Measurements from ENCODE around the gene FBLIM1. TPM values are rescaled to one million over a fixed set of nuclear protein-coding genes. Genes with fewer than 3 reads are reported as not detected.

The FBLIM1 gene
- total RNA-seq, 1 experiment from 2014 or later = 78.3 TPM

DNA sequence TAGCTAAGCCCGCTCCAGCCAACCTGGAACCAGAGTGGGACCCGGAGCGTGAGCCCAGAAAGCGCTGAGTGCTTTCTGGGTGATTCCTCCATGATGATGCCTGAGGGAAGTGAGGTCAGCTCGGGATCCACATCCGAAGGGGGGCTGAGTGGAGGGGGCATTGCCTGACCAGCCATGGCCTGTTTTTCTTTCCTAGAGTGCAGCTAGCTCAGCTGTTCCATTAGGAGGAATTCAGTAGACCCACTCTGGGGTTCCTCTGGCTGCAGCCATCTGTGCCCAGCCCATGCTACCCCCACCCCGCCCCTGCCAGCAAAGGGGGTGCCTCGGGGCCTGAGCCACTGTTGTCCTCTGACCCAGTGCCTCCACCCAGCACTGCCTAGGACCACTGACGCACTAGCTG lies 32.1 kb upstream of the FBLIM1 start (continued):
- TF ChIP-seq, protein P1, sequence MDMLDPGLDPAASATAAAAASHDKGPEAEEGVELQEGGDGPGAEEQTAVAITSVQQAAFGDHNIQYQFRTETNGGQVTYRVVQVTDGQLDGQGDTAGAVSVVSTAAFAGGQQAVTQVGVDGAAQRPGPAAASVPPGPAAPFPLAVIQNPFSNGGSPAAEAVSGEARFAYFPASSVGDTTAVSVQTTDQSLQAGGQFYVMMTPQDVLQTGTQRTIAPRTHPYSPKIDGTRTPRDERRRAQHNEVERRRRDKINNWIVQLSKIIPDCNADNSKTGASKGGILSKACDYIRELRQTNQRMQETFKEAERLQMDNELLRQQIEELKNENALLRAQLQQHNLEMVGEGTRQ (CRISPR knock-in tag; IDR thresholded peaks at IDR 0.05) = no peak
- TF ChIP-seq, protein P2, sequence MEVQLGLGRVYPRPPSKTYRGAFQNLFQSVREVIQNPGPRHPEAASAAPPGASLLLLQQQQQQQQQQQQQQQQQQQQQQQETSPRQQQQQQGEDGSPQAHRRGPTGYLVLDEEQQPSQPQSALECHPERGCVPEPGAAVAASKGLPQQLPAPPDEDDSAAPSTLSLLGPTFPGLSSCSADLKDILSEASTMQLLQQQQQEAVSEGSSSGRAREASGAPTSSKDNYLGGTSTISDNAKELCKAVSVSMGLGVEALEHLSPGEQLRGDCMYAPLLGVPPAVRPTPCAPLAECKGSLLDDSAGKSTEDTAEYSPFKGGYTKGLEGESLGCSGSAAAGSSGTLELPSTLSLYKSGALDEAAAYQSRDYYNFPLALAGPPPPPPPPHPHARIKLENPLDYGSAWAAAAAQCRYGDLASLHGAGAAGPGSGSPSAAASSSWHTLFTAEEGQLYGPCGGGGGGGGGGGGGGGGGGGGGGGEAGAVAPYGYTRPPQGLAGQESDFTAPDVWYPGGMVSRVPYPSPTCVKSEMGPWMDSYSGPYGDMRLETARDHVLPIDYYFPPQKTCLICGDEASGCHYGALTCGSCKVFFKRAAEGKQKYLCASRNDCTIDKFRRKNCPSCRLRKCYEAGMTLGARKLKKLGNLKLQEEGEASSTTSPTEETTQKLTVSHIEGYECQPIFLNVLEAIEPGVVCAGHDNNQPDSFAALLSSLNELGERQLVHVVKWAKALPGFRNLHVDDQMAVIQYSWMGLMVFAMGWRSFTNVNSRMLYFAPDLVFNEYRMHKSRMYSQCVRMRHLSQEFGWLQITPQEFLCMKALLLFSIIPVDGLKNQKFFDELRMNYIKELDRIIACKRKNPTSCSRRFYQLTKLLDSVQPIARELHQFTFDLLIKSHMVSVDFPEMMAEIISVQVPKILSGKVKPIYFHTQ (CRISPR knock-in tag; IDR thresholded peaks at IDR 0.05) = no peak
- no peak for TF ChIP-seq NR2C2 (CRISPR knock-in tag; IDR thresholded peaks at IDR 0.05)
- no peak for TF ChIP-seq SOX15 (CRISPR knock-in tag; IDR thresholded peaks at IDR 0.05)
- TF ChIP-seq, protein P3, sequence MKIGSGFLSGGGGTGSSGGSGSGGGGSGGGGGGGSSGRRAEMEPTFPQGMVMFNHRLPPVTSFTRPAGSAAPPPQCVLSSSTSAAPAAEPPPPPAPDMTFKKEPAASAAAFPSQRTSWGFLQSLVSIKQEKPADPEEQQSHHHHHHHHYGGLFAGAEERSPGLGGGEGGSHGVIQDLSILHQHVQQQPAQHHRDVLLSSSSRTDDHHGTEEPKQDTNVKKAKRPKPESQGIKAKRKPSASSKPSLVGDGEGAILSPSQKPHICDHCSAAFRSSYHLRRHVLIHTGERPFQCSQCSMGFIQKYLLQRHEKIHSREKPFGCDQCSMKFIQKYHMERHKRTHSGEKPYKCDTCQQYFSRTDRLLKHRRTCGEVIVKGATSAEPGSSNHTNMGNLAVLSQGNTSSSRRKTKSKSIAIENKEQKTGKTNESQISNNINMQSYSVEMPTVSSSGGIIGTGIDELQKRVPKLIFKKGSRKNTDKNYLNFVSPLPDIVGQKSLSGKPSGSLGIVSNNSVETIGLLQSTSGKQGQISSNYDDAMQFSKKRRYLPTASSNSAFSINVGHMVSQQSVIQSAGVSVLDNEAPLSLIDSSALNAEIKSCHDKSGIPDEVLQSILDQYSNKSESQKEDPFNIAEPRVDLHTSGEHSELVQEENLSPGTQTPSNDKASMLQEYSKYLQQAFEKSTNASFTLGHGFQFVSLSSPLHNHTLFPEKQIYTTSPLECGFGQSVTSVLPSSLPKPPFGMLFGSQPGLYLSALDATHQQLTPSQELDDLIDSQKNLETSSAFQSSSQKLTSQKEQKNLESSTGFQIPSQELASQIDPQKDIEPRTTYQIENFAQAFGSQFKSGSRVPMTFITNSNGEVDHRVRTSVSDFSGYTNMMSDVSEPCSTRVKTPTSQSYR (CRISPR knock-in tag; IDR thresholded peaks at IDR 0.05) = no peak
- no peak for TF ChIP-seq RORB (CRISPR knock-in tag; IDR thresholded peaks at IDR 0.05)
- TF ChIP-seq ZNF121 (CRISPR knock-in tag; IDR thresholded peaks at IDR 0.05) = no peak

DNA sequence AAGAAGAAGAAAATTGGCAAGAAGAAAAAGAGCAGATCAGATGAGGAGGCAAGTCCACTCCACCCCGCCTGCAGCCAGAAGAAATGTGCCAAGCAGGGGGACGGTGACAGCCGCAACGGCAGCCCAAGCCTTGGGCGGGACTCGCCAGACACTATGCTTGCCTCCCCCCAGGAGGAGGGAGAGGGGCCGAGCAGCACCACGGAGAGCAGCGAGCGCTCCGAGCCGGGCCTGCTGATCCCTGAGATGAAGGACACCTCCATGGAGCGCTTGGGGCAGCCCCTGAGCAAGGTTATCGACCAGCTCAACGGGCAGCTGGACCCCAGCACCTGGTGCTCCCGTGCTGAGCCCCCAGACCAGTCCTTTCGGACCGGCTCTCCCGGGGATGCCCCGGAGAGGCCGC lies 31.6 kb upstream of the FBLIM1 start:
- no peaks in the 10 kb centered on the region for H3K4me1 Mint-ChIP-seq
- POLR2A ChIA-PET = interaction anchor here (0.6 kb wide), 1 partner anchor 153 kb away, joined by 3 read pairs; no protein-coding TSS in a partner anchor
- no peak overlapping the region for H3K4me3 Mint-ChIP-seq
- ATAC-seq (0 out of 2 replicates have a peak, but pooled peaks have one; percentile 22), DNase-seq (ENCODE audit: low spot score) (no peak)
- no peaks in the 10 kb centered on the region for H3K27me3 Mint-ChIP-seq (ENCODE audit: low read depth)
- TF ChIP-seq ELF4 (CRISPR knock-in tag; IDR thresholded peaks at IDR 0.05; ENCODE audit: low read depth) (no peak), ZNF416 (CRISPR knock-in tag; IDR thresholded peaks at IDR 0.05) (no peak), SP1 (CRISPR knock-in tag; conservative IDR thresholded peaks at IDR 0.05) (no peak), ZNF423 (CRISPR knock-in tag; IDR thresholded peaks at IDR 0.05) (no peak), IRF2 (CRISPR knock-in tag; IDR thresholded peaks at IDR 0.05; ENCODE audit: borderline replicate concordance, low read depth) (no peak), EMX1 (CRISPR knock-in tag; IDR thresholded peaks at IDR 0.05) (no peak), GABPB1 (CRISPR knock-in tag; IDR thresholded peaks at IDR 0.05) (no peak), TCF7 (CRISPR knock-in tag; IDR thresholded peaks at IDR 0.05; ENCODE audit: low read depth) (no peak), ESRRA (CRISPR knock-in tag; IDR thresholded peaks at IDR 0.05; ENCODE audit: borderline replicate concordance) (no peak), ZNF219 (CRISPR knock-in tag; IDR thresholded peaks at IDR 0.05; ENCODE audit: borderline replicate concordance) (no peak), FOXK1 (CRISPR knock-in tag; IDR thresholded peaks at IDR 0.05) (no peak), ZNF138 (CRISPR knock-in tag; conservative IDR thresholded peaks at IDR 0.05) (no peak)
- TF ChIP-seq, protein P3 (CRISPR knock-in tag; IDR thresholded peaks at IDR 0.05) = no peak
- TF ChIP-seq, protein P4, sequence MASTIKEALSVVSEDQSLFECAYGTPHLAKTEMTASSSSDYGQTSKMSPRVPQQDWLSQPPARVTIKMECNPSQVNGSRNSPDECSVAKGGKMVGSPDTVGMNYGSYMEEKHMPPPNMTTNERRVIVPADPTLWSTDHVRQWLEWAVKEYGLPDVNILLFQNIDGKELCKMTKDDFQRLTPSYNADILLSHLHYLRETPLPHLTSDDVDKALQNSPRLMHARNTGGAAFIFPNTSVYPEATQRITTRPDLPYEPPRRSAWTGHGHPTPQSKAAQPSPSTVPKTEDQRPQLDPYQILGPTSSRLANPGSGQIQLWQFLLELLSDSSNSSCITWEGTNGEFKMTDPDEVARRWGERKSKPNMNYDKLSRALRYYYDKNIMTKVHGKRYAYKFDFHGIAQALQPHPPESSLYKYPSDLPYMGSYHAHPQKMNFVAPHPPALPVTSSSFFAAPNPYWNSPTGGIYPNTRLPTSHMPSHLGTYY (CRISPR knock-in tag; IDR thresholded peaks at IDR 0.05) = no peak
- TF ChIP-seq, protein P5, sequence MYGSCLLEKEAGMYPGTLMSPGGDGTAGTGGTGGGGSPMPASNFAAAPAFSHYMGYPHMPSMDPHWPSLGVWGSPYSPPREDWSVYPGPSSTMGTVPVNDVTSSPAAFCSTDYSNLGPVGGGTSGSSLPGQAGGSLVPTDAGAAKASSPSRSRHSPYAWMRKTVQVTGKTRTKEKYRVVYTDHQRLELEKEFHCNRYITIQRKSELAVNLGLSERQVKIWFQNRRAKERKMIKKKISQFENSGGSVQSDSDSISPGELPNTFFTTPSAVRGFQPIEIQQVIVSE (CRISPR knock-in tag; IDR thresholded peaks at IDR 0.05; ENCODE audit: borderline replicate concordance) = no peak
- TF ChIP-seq, protein P6, sequence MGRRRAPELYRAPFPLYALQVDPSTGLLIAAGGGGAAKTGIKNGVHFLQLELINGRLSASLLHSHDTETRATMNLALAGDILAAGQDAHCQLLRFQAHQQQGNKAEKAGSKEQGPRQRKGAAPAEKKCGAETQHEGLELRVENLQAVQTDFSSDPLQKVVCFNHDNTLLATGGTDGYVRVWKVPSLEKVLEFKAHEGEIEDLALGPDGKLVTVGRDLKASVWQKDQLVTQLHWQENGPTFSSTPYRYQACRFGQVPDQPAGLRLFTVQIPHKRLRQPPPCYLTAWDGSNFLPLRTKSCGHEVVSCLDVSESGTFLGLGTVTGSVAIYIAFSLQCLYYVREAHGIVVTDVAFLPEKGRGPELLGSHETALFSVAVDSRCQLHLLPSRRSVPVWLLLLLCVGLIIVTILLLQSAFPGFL (CRISPR knock-in tag; IDR thresholded peaks at IDR 0.05; ENCODE audit: borderline replicate concordance) = no peak
- TF ChIP-seq, protein P7, sequence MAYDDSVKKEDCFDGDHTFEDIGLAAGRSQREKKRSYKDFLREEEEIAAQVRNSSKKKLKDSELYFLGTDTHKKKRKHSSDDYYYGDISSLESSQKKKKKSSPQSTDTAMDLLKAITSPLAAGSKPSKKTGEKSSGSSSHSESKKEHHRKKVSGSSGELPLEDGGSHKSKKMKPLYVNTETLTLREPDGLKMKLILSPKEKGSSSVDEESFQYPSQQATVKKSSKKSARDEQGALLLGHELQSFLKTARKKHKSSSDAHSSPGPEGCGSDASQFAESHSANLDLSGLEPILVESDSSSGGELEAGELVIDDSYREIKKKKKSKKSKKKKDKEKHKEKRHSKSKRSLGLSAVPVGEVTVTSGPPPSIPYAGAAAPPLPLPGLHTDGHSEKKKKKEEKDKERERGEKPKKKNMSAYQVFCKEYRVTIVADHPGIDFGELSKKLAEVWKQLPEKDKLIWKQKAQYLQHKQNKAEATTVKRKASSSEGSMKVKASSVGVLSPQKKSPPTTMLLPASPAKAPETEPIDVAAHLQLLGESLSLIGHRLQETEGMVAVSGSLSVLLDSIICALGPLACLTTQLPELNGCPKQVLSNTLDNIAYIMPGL (CRISPR knock-in tag; IDR thresholded peaks at IDR 0.05) = no peak
- no peak overlapping the region for H3K27ac Mint-ChIP-seq
- CTCF ChIA-PET = no interaction called here
- H3K36me3 Mint-ChIP-seq = peaks cover 23% of the 10 kb centered on the region
- H3K9me3 Mint-ChIP-seq = no peaks in the 10 kb centered on the region

Data from WTC11 (cell line).